ENCODE data around the gene CHAD.

The CHAD gene

GRCh38 chr17:50468304-50469207 is at the start of gene CHAD:
Gene CHAD, minus strand, starts transcription at chr17:50468880. Its CDS starts 67 bp downstream, at chr17:50468813.
- no peak for DNase-seq

GRCh38 chr17:50517504-50518383 is 49.1 kb upstream of the CHAD start:
- DNase-seq = no peak

- no peak for DNase-seq
These were observed 48.3 kb upstream of the CHAD start for GRCh38 chr17:50517011-50517410.

GRCh38 chr17:50514936-50515702 is 46.4 kb upstream of the CHAD start:
- DNase-seq = no peak

- no peak for DNase-seq
These were observed 45.7 kb upstream of the CHAD start for GRCh38 chr17:50514388-50514787.

GRCh38 chr17:50513495-50513894 is 44.8 kb upstream of the CHAD start:
- DNase-seq = no peak

- peak; percentile 32 to 36 for DNase-seq
These were observed 42.4 kb upstream of the CHAD start for GRCh38 chr17:50511058-50511457.

GRCh38 chr17:50508573-50509460 is 40.1 kb upstream of the CHAD start:
- DNase-seq = no peak

- DNase-seq = peak; percentile 73 to 74
These were observed 39.3 kb upstream of the CHAD start, which contains the start of gene MYCBPAP for GRCh38 chr17:50507871-50508572. Gene MYCBPAP, plus strand, starts transcription at chr17:50508439. Its CDS starts 236 bp downstream, at chr17:50508675.

- DNase-seq = no peak
These were observed 37.6 kb upstream of the CHAD start for GRCh38 chr17:50506298-50506697.

- DNase-seq = no peak
These were observed 37.0 kb upstream of the CHAD start for GRCh38 chr17:50505591-50506130.

GRCh38 chr17:50502301-50502990 is 33.8 kb upstream of the CHAD start:
- DNase-seq = no peak

- DNase-seq = peak in 1 of 2 experiments; percentile 22
These were observed 32.4 kb upstream of the CHAD start for GRCh38 chr17:50501054-50501453.

GRCh38 chr17:50499721-50500120 is 31.0 kb upstream of the CHAD start:
- DNase-seq = no peak

- DNase-seq = no peak
These were observed 30.6 kb upstream of the CHAD start for GRCh38 chr17:50499270-50499669.

GRCh38 chr17:50498021-50498874 is 29.6 kb upstream of the CHAD start:
- no peak for DNase-seq

GRCh38 chr17:50495918-50496317 is 27.2 kb upstream of the CHAD start:
- DNase-seq = no peak

GRCh38 chr17:50495217-50495823 is 26.6 kb upstream of the CHAD start:
- DNase-seq = no peak

GRCh38 chr17:50493744-50494143 is 25.1 kb upstream of the CHAD start:
- DNase-seq = no peak
